Vagina (tissue), 2 donors: ENCODE measurements around the gene SCCPDH. TPM values are rescaled to one million over a fixed set of nuclear protein-coding genes. Genes with fewer than 3 reads are reported as not detected.

Experiments used
- DNase-seq, 2 donors: peaks; one replicate each; pipeline ENCODE4 v3.0.0-alpha.2; 2017; ENCODE audit errors: extremely low spot score in 2 of 2
- H3K27ac ChIP-seq: fragments of 200-600 bp; sonication (generic); one replicate; pipeline ENCODE4 v1.5.1; 2019
- H3K27me3 ChIP-seq: fragments of 200-600 bp; sonication (generic); one replicate; pipeline ENCODE4 v1.5.1; 2019
- H3K36me3 ChIP-seq, 2 donors: fragments of 200-600 bp; sonication (generic); one replicate each; pipeline ENCODE4 v1.5.1; 2017 to 2019
- H3K4me1 ChIP-seq: fragments of 200-600 bp; sonication (generic); one replicate; pipeline ENCODE4 v1.5.1; 2019
- H3K4me3 ChIP-seq, 2 donors: fragments of 200-600 bp; sonication (generic); 1 replicate in 1 of 2; 2 replicates in 1 of 2; pipeline ENCODE4 v1.5.1; 2016 to 2019
- H3K9me3 ChIP-seq: fragments of 200-600 bp; sonication (generic); one replicate; pipeline ENCODE4 v1.5.1; 2019
- POLR2A ChIP-seq, 2 donors: fragments of 450-650 bp; IDR thresholded peaks; one replicate each; pipeline ENCODE4 v1.6.1; 2017; ENCODE audit warnings: antibody characterized with exemption in 2 of 2, mild to moderate bottlenecking in 2 of 2, moderate library complexity in 2 of 2
- POLR2AphosphoS5 ChIP-seq, 2 donors: sonication (generic); formaldehyde crosslinking; IDR thresholded peaks; one replicate each; pipeline ENCODE4 v1.9.0; 2017; ENCODE audit warnings: antibody characterized with exemption in 2 of 2, mild to moderate bottlenecking in 2 of 2, low read depth in 1 of 2; ENCODE audit not compliant: insufficient read depth in 1 of 2
- intact Hi-C: fragments of 100-400 bp; cut with DNase I; formaldehyde crosslinking; loops from one replicate; pipeline ENCODE4 v1.15.1; 2023
- total RNA-seq: library from RNA; depleted of rRNA; stranded (reverse); fragments of >200 nt; gene quantifications from one replicate; pipeline ENCODE4 v1.2.3, GENCODE V29; 2016
- TF ChIP-seq, protein P1 (sequence below), 3 experiments: fragments of 450-650 bp in 2 of 3; fragments of 200-600 bp in 1 of 3; sonication (generic) in 1 of 3; IDR thresholded peaks; one replicate each; pipeline ENCODE4 v1.5.1; 2017 to 2019; ENCODE audit warnings: antibody characterized with exemption in 3 of 3, mild to moderate bottlenecking in 2 of 3, moderate library complexity in 2 of 3

SCCPDH gene
- total RNA-seq, 1 donor from 2014 or later = 18.2 TPM

DNA sequence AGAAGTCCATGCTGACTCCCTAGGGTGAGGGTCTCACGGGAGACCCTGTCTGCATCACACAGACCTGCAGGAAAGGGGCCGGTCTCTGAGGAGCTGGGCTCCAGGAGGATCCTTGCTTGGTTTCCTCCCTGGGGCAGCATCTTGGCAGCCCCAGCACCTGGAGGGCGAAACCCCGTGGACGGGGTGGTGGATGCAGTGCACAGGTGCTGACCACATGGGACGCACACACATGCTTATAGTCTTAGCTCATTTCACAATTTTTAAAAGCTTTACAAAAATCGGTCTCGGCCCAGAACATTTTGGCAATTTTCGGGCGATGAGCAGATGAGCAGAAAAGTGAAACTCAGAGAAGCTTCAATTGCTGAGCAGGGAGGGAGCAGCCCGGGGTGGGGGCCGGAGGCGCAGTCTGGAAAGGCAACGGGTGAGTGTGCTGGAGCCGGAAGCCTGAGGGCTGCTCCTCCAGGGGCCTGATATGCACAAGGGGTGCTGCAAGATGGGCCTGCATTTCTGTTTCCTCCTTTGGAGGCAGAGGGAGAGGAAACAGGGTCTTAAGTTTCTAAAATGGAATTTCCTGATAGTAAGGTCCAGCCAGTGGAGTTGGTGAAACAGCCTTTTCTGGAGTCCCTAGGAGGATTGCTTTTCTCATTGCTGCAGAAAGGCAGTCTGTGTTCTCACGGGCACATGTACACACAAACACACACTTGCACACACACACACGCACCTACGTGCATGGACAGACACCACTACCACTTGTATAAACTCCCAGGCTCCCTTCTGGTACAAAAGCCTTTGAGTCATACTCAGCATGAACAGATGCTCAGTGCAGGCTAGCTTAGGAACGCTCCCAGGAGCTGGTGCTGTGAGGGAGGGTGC is 60.6 kb downstream of the SCCPDH start:
- peaks cover 8% of the 10 kb centered on the region for H3K4me1 ChIP-seq
- intact Hi-C loops = no loop called here
- TF ChIP-seq POLR2A (IDR thresholded peaks at IDR 0.05) = no peak
- TF ChIP-seq POLR2AphosphoS5 (IDR thresholded peaks at IDR 0.05; ENCODE audit: insufficient read depth in 1 of 2, low read depth in 1 of 2) = peak in 1 of 2 donors; percentile 45
- peak overlapping the region in 1 of 2 donors; percentile 27 for H3K4me3 ChIP-seq
- H3K9me3 ChIP-seq = no peaks in the 10 kb centered on the region
- DNase-seq = no peak
- H3K27me3 ChIP-seq = no peaks in the 10 kb centered on the region
- H3K36me3 ChIP-seq = no peaks in the 10 kb centered on the region
- H3K27ac ChIP-seq = no peak overlapping the region

DNA sequence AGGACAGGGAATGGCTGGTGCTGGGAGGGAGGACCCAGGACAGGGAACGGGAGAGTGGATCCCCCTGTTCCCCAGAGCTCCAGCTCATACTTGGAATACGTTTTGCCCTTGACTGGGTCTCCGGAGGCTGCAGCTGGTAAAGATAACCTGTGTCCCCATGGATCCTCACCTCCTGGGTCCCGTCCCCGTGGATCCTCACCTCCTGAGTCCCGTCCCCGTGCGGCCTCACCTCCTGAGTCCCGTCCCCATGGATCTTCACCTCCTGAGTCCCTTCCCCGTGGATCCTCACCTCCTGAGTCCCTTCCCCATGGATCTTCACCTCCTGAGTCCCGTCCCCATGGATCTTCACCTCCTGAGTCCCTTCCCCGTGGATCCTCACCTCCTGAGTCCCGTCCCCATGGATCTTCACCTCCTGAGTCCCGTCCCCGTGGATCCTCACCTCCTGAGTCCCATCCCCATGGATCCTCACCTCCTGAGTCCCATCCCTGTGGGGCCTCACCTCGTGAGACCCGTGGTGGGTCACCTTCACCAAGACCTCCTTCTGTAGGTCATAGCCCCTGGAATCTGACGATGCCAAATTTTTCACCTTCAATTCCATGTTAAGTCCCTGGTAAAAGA is 61.4 kb downstream of the SCCPDH start:
- no peaks in the 10 kb centered on the region for H3K36me3 ChIP-seq
- intact Hi-C loops = no loop called here
- TF ChIP-seq, protein P1, sequence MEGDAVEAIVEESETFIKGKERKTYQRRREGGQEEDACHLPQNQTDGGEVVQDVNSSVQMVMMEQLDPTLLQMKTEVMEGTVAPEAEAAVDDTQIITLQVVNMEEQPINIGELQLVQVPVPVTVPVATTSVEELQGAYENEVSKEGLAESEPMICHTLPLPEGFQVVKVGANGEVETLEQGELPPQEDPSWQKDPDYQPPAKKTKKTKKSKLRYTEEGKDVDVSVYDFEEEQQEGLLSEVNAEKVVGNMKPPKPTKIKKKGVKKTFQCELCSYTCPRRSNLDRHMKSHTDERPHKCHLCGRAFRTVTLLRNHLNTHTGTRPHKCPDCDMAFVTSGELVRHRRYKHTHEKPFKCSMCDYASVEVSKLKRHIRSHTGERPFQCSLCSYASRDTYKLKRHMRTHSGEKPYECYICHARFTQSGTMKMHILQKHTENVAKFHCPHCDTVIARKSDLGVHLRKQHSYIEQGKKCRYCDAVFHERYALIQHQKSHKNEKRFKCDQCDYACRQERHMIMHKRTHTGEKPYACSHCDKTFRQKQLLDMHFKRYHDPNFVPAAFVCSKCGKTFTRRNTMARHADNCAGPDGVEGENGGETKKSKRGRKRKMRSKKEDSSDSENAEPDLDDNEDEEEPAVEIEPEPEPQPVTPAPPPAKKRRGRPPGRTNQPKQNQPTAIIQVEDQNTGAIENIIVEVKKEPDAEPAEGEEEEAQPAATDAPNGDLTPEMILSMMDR (IDR thresholded peaks at IDR 0.05) = no peak
- TF ChIP-seq POLR2A (IDR thresholded peaks at IDR 0.05) (no peak), POLR2AphosphoS5 (IDR thresholded peaks at IDR 0.05; ENCODE audit: insufficient read depth in 1 of 2, low read depth in 1 of 2) (no peak)
- no peaks in the 10 kb centered on the region for H3K27me3 ChIP-seq
- H3K27ac ChIP-seq = no peak overlapping the region
- peak in 1 of 2 donors; percentile 98 for DNase-seq
- no peaks in the 10 kb centered on the region for H3K9me3 ChIP-seq
- no peak overlapping the region for H3K4me3 ChIP-seq
- peaks cover 8% of the 10 kb centered on the region for H3K4me1 ChIP-seq

DNA sequence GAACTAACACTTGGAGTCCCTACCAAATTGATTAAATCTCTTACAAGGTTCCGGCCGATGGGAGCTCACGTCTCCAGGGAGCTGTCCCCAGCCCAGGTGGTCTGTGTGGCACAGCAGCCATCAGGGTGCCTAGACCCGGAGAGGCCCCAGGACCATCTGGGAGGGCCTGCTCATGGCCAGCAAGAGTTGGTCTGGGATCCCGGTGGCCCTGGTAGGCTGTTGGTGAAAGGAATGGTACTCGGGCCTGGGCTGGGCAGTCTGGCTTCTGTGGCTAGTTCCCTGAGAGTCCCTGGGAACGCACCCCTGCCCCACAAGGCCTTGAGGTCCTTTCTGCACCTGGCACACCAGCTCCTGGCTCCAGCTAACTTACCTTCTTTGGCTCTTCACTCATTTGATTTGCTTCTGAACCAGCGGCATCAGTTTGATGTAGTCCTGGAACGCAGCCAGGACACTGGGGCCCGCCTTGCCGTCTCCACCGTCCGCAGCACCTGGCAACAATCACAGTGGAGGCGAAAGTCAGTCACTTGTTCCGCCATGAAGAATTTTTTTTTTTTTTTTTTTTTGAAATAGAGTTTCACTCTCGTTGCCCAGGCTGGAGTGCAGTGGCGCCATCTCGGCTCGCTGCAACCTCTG is 62.5 kb downstream of the SCCPDH start:
- Histone ChIP-seq H3K36me3 (no peaks in the 10 kb centered on the region), H3K9me3 (no peaks in the 10 kb centered on the region), H3K27me3 (no peaks in the 10 kb centered on the region), H3K4me3 (no peak overlapping the region), H3K4me1 (peaks cover 8% of the 10 kb centered on the region), H3K27ac (no peak overlapping the region)
- no peak for TF ChIP-seq POLR2A (IDR thresholded peaks at IDR 0.05)
- TF ChIP-seq, protein P1 (IDR thresholded peaks at IDR 0.05) = no peak
- TF ChIP-seq POLR2AphosphoS5 (IDR thresholded peaks at IDR 0.05; ENCODE audit: insufficient read depth in 1 of 2, low read depth in 1 of 2) = no peak
- no peak for DNase-seq
- intact Hi-C loops = no loop called here

DNA sequence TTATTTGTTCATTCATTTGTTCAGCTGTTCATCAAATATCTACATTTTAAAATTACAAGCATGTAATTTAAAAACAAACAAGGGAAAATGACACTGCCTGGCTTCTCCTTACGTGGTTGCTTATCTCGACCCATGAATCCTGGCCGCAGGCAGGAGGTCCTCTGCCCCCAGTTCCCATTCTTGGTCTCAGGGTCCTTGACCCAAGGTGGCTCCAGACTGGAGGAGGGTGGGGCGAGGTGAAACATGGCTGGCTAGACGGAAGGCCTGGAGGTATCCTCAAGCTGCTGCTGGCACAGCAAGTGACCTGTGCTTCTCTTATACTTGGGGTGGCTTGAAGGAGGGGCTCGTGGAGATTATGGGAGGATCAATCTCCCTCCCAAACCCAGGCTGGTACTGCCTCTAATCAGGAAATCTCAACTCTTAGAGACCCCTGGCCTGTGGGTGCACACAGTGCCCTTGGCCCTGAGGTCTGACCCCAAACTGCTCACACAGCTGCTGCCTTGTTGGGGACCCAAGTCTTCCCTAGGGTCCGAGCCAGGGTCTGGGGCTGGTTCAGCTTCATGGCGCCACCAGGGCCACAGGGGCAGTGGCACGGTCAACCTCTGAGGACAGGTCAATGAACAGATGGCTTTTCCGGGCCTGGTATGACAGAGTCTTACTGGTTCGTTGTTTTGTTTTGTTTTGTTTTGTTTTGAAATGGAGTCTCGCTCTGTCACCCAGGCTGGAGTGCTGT is 63.7 kb downstream of the SCCPDH start:
- no peak overlapping the region for H3K27ac ChIP-seq
- H3K9me3 ChIP-seq = no peaks in the 10 kb centered on the region
- TF ChIP-seq, protein P1 (IDR thresholded peaks at IDR 0.05) = no peak
- no peak for TF ChIP-seq POLR2A (IDR thresholded peaks at IDR 0.05)
- TF ChIP-seq POLR2AphosphoS5 (IDR thresholded peaks at IDR 0.05; ENCODE audit: insufficient read depth in 1 of 2, low read depth in 1 of 2) = no peak
- no peak for DNase-seq
- intact Hi-C loops = no loop called here
- H3K4me1 ChIP-seq = peaks cover 8% of the 10 kb centered on the region
- H3K27me3 ChIP-seq = no peaks in the 10 kb centered on the region
- no peak overlapping the region for H3K4me3 ChIP-seq
- no peaks in the 10 kb centered on the region for H3K36me3 ChIP-seq

DNA sequence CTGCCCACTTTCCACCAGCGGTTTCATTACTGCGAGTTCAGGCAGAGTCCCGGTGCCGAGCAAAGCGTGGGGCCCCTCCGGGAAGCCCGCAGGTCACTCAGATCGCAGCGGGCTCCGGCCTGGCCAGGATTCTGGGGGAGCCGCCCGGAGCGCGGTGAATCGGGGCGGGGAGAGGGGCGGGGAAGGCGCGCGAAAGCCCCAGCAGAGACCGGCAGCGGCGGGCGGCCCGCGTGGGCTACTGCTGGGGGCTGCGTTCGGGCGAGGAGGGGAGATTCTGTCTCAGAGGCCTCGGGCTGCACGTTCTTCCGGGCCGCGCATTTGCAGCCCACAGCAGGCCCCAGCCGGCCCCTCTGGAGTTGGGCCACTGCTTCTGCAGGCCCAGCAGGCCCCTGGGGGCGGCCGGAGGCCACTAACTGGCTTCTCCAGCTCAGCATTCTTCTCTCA is 64.7 kb downstream of the SCCPDH start:
- H3K4me3 ChIP-seq = peak overlapping the region; percentile 36 to 41
- no peaks in the 10 kb centered on the region for H3K9me3 ChIP-seq
- no peaks in the 10 kb centered on the region for H3K27me3 ChIP-seq
- intact Hi-C loops = no loop called here
- H3K36me3 ChIP-seq = no peaks in the 10 kb centered on the region
- H3K27ac ChIP-seq = no peak overlapping the region
- peaks cover 8% of the 10 kb centered on the region for H3K4me1 ChIP-seq
- TF ChIP-seq POLR2A (IDR thresholded peaks at IDR 0.05) = no peak
- TF ChIP-seq, protein P1 (IDR thresholded peaks at IDR 0.05) = no peak
- no peak for TF ChIP-seq POLR2AphosphoS5 (IDR thresholded peaks at IDR 0.05; ENCODE audit: insufficient read depth in 1 of 2, low read depth in 1 of 2)
- no peak for DNase-seq
